ENCODE data around the gene GUCY2D.

Gene GUCY2D

GRCh38 chr17:8041249-8041928 lies 39.0 kb downstream of the GUCY2D start:
- peak; percentile 77 for ATAC-seq
- TF ChIP-seq, protein P1, sequence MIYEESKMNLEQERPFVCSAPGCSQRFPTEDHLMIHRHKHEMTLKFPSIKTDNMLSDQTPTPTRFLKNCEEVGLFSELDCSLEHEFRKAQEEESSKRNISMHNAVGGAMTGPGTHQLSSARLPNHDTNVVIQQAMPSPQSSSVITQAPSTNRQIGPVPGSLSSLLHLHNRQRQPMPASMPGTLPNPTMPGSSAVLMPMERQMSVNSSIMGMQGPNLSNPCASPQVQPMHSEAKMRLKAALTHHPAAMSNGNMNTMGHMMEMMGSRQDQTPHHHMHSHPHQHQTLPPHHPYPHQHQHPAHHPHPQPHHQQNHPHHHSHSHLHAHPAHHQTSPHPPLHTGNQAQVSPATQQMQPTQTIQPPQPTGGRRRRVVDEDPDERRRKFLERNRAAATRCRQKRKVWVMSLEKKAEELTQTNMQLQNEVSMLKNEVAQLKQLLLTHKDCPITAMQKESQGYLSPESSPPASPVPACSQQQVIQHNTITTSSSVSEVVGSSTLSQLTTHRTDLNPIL (CRISPR knock-in tag; IDR thresholded peaks at IDR 0.05; ENCODE audit: low read depth), result no peak
- TF ChIP-seq ZNF8 (CRISPR knock-in tag; IDR thresholded peaks at IDR 0.05) (no peak), ISL1 (CRISPR knock-in tag; IDR thresholded peaks at IDR 0.05) (no peak), PPARA (CRISPR knock-in tag; IDR thresholded peaks at IDR 0.05; ENCODE audit: borderline replicate concordance) (no peak), CSDC2 (CRISPR knock-in tag; IDR thresholded peaks at IDR 0.05) (no peak), GLIS3 (CRISPR knock-in tag; IDR thresholded peaks at IDR 0.05) (no peak), ZNF70 (CRISPR knock-in tag; IDR thresholded peaks at IDR 0.05) (no peak)

- TF ChIP-seq TOX (CRISPR knock-in tag; IDR thresholded peaks at IDR 0.05; ENCODE audit: borderline replicate concordance) (no peak), CSRNP3 (CRISPR knock-in tag; IDR thresholded peaks at IDR 0.05) (no peak), ZC3H10 (CRISPR knock-in tag; IDR thresholded peaks at IDR 0.05) (no peak), ZNF8 (CRISPR knock-in tag; IDR thresholded peaks at IDR 0.05) (no peak), SNAI2 (CRISPR knock-in tag; IDR thresholded peaks at IDR 0.05) (no peak), BACH2 (CRISPR knock-in tag; IDR thresholded peaks at IDR 0.05; ENCODE audit: borderline replicate concordance) (no peak), ISL1 (CRISPR knock-in tag; IDR thresholded peaks at IDR 0.05) (no peak), TCF4 (CRISPR knock-in tag; IDR thresholded peaks at IDR 0.05; ENCODE audit: borderline replicate concordance) (no peak), GLIS3 (CRISPR knock-in tag; IDR thresholded peaks at IDR 0.05) (no peak), ZNF565 (CRISPR knock-in tag; conservative IDR thresholded peaks at IDR 0.05; ENCODE audit: low read depth) (no peak), OSR1 (CRISPR knock-in tag; IDR thresholded peaks at IDR 0.05) (no peak), CSDC2 (CRISPR knock-in tag; IDR thresholded peaks at IDR 0.05) (no peak), ZNF70 (CRISPR knock-in tag; IDR thresholded peaks at IDR 0.05) (no peak)
- TF ChIP-seq, protein P2, sequence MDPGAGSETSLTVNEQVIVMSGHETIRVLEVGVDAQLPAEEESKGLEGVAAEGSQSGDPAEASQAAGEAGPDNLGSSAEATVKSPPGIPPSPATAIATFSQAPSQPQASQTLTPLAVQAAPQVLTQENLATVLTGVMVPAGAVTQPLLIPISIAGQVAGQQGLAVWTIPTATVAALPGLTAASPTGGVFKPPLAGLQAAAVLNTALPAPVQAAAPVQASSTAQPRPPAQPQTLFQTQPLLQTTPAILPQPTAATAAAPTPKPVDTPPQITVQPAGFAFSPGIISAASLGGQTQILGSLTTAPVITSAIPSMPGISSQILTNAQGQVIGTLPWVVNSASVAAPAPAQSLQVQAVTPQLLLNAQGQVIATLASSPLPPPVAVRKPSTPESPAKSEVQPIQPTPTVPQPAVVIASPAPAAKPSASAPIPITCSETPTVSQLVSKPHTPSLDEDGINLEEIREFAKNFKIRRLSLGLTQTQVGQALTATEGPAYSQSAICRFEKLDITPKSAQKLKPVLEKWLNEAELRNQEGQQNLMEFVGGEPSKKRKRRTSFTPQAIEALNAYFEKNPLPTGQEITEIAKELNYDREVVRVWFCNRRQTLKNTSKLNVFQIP (CRISPR knock-in tag; IDR thresholded peaks at IDR 0.05; ENCODE audit: borderline replicate concordance, low read depth), result no peak
- TF ChIP-seq, protein P3, sequence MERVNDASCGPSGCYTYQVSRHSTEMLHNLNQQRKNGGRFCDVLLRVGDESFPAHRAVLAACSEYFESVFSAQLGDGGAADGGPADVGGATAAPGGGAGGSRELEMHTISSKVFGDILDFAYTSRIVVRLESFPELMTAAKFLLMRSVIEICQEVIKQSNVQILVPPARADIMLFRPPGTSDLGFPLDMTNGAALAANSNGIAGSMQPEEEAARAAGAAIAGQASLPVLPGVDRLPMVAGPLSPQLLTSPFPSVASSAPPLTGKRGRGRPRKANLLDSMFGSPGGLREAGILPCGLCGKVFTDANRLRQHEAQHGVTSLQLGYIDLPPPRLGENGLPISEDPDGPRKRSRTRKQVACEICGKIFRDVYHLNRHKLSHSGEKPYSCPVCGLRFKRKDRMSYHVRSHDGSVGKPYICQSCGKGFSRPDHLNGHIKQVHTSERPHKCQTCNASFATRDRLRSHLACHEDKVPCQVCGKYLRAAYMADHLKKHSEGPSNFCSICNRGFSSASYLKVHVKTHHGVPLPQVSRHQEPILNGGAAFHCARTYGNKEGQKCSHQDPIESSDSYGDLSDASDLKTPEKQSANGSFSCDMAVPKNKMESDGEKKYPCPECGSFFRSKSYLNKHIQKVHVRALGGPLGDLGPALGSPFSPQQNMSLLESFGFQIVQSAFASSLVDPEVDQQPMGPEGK (CRISPR knock-in tag; IDR thresholded peaks at IDR 0.05; ENCODE audit: borderline replicate concordance), result no peak
- TF ChIP-seq, protein P1 (CRISPR knock-in tag; IDR thresholded peaks at IDR 0.05; ENCODE audit: low read depth), result no peak
- no peak; the same call in 2 of the 3 replicates for ATAC-seq
These were observed 39.6 kb downstream of the GUCY2D start for GRCh38 chr17:8041979-8042378.

DNA sequence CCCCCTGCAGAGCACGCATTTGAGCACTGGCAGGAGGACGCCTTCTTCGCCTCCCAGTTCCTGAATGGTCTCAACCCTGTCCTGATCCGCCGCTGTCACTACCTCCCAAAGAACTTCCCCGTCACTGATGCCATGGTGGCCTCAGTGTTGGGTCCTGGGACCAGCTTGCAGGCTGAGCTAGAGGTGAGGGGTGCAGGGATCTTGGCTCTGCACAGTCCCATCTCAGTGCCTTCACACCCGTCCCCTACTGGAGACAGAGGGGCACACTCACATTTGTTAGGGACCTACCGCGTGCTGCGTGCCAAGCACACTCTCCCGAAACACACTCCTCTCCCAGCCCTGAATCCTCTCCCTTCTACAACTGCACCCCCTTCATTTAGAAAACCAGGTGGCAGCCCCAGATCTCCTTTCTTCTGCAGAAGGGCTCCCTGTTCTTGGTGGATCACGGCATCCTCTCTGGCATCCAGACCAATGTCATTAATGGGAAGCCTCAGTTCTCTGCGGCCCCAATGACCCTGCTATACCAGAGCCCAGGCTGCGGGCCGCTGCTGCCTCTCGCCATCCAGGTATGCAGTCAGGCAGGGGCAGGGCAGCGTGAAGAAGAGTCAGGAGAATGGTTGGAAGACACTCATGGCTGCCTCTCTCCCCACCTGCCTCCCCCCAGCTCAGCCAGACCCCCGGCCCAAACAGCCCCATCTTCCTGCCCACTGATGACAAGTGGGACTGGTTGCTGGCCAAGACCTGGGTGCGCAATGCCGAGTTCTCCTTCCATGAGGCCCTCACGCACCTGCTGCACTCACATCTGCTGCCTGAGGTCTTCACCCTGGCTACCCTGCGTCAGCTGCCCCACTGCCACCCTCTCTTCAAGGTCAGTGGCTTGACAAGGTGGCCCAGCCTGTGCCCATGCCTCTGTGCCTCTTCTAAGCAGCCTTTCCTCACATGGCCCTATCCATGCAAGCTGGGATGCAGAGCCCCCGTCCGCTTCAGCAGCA lies 42.7 kb downstream of the GUCY2D start:
- no peak for ATAC-seq
- TF ChIP-seq CSDC2 (CRISPR knock-in tag; IDR thresholded peaks at IDR 0.05) (no peak), ISL1 (CRISPR knock-in tag; IDR thresholded peaks at IDR 0.05) (no peak), ZFP3 (CRISPR knock-in tag; IDR thresholded peaks at IDR 0.05) (no peak), OSR1 (CRISPR knock-in tag; IDR thresholded peaks at IDR 0.05) (no peak), ZNF70 (CRISPR knock-in tag; IDR thresholded peaks at IDR 0.05) (no peak), ZNF565 (CRISPR knock-in tag; conservative IDR thresholded peaks at IDR 0.05; ENCODE audit: low read depth) (no peak), PPARA (CRISPR knock-in tag; IDR thresholded peaks at IDR 0.05; ENCODE audit: borderline replicate concordance) (no peak), CSRNP3 (CRISPR knock-in tag; IDR thresholded peaks at IDR 0.05) (no peak), SNAI2 (CRISPR knock-in tag; IDR thresholded peaks at IDR 0.05) (no peak)
- TF ChIP-seq, protein P1 (CRISPR knock-in tag; IDR thresholded peaks at IDR 0.05; ENCODE audit: low read depth), result no peak
- TF ChIP-seq, protein P4, sequence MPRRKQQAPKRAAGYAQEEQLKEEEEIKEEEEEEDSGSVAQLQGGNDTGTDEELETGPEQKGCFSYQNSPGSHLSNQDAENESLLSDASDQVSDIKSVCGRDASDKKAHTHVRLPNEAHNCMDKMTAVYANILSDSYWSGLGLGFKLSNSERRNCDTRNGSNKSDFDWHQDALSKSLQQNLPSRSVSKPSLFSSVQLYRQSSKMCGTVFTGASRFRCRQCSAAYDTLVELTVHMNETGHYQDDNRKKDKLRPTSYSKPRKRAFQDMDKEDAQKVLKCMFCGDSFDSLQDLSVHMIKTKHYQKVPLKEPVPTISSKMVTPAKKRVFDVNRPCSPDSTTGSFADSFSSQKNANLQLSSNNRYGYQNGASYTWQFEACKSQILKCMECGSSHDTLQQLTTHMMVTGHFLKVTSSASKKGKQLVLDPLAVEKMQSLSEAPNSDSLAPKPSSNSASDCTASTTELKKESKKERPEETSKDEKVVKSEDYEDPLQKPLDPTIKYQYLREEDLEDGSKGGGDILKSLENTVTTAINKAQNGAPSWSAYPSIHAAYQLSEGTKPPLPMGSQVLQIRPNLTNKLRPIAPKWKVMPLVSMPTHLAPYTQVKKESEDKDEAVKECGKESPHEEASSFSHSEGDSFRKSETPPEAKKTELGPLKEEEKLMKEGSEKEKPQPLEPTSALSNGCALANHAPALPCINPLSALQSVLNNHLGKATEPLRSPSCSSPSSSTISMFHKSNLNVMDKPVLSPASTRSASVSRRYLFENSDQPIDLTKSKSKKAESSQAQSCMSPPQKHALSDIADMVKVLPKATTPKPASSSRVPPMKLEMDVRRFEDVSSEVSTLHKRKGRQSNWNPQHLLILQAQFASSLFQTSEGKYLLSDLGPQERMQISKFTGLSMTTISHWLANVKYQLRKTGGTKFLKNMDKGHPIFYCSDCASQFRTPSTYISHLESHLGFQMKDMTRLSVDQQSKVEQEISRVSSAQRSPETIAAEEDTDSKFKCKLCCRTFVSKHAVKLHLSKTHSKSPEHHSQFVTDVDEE (CRISPR knock-in tag; IDR thresholded peaks at IDR 0.05), result no peak
